ENCODE measurements around the gene CFAP141.

Gene CFAP141

DNA sequence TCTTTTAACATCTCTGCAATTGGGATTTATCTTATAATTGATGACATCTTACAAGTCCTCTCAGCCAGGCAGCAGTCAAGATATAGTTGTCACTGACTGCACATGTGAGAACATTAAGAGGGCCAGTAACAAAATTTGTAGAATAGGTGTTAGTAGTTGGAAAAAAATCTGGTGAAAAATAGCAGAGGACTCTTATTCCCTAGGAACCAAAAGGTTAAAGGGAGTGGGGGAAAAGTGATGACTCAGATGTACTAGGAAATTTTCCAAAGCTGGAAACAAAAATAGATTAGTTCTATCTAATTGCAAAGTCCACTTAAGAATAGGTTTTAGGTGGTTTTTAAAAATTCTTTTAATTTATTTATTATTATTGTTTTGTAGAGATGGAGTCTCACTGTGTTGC, 54.8 kb downstream of the CFAP141 start:
- H3K36me3 ChIP-seq (ENCODE audit: low read depth) = peaks cover 11% of the 10 kb centered on the region
- H3K4me1 ChIP-seq (ENCODE audit: insufficient read depth, poor library complexity, severe bottlenecking) = no peaks in the 10 kb centered on the region
- H3K27ac ChIP-seq (ENCODE audit: poor library complexity, severe bottlenecking) = no peak overlapping the region
- H3K4me3 ChIP-seq (ENCODE audit: severe bottlenecking) = no peak overlapping the region
- TF ChIP-seq CTCF (IDR thresholded peaks at IDR 0.05; ENCODE audit: poor library complexity, severe bottlenecking) = no peak
- H3K9me3 ChIP-seq (ENCODE audit: severe bottlenecking) = no peaks in the 10 kb centered on the region
- H3K27me3 ChIP-seq (ENCODE audit: insufficient read depth, poor library complexity, severe bottlenecking) = no peaks in the 10 kb centered on the region
- no peak for DNase-seq (ENCODE audit: low spot score)
- no peak for ATAC-seq (ENCODE audit: low read depth)

Measured in RWPE2 (cell line).